Endothelial cell of umbilical vein (primary cell): ENCODE data around the gene SLC25A24. TPM values are rescaled to one million over a fixed set of nuclear protein-coding genes. Genes with fewer than 3 reads are reported as not detected.

Experiments used
- BruUV-seq: library from RNA; stranded (reverse); fragments of 400-500 nt; replicated peaks from 2 replicates; lab custom pipeline; 2021; lab: Mats Ljungman, UMichigan
- CTCF ChIA-PET: fragments of 300-600, 350-600 bp; sonication (Branson Sonifier 250); formaldehyde crosslinking; loops from one replicate; lab custom pipeline; 2021; ENCODE audit warnings: antibody characterized with exemption, inconsistent platforms; lab: Charles Lee
- POLR2A ChIA-PET: fragments of 300-600, 350-600 bp; sonication (Branson Sonifier 250); formaldehyde crosslinking; loops from one replicate; lab custom pipeline; 2021; ENCODE audit warnings: antibody characterized with exemption, inconsistent platforms; lab: Charles Lee
- DNase-seq: peaks from one replicate; pipeline ENCODE4 v3.0.0-alpha.2; 2011; ENCODE audit warnings: low read depth, low spot score
- FAIRE-seq: peaks from 2 replicates; lab custom pipeline; 2011; peaks lifted over from hg19 to GRCh38; lab: Jason Lieb, UNC
- H2AFZ ChIP-seq: 2 replicates; pipeline ENCODE4 v1.6.0; 2012; ENCODE audit warnings: low read depth, low read length, control low read depth, inconsistent platforms
- H3K27ac ChIP-seq: 2 replicates; pipeline ENCODE4 v1.5.1; 2011; ENCODE audit warnings: low read depth, mild to moderate bottlenecking, control low read depth, low read length, moderate library complexity; ENCODE audit not compliant: insufficient read depth
- H3K27me3 ChIP-seq, 2 experiments: 2 replicates each; pipeline versions ENCODE4 v1.6.0 to v1.6.1; 2011; ENCODE audit warnings: low read length in 2 of 2, mixed read lengths in 1 of 2; ENCODE audit not compliant: control insufficient read depth in 2 of 2, insufficient read depth in 2 of 2
- H3K36me3 ChIP-seq, 2 experiments: 2 replicates in 1 of 2; 3 replicates in 1 of 2; pipeline ENCODE4 v1.5.1; 2011; ENCODE audit warnings: low read length in 2 of 2, mild to moderate bottlenecking in 1 of 2, moderate library complexity in 1 of 2; ENCODE audit not compliant: control insufficient read depth in 2 of 2, insufficient read depth in 2 of 2; ENCODE audit errors: extremely low read depth in 1 of 2
- H3K4me1 ChIP-seq: 3 replicates; pipeline ENCODE4 v1.5.1; 2011; ENCODE audit warnings: mild to moderate bottlenecking, low read length; ENCODE audit not compliant: control insufficient read depth, insufficient read depth; ENCODE audit errors: extremely low read depth
- H3K4me2 ChIP-seq: 2 replicates; pipeline ENCODE4 v1.6.1; 2011; ENCODE audit warnings: low read length, control low read depth, mixed read lengths; ENCODE audit not compliant: insufficient read depth
- H3K4me3 ChIP-seq, 3 experiments: fragments of 200-600 bp in 1 of 3; sonication (generic), shearing (Covaris generic) in 1 of 3; replicated peaks in 1 of 3; 2 replicates each; pipeline ENCODE4 v1.5.1; 2011 to 2016; ENCODE audit warnings: control low read depth in 3 of 3, low read length in 3 of 3, mild to moderate bottlenecking in 2 of 3, inconsistent platforms in 1 of 3, low read depth in 1 of 3, moderate library complexity in 1 of 3; ENCODE audit not compliant: insufficient read depth in 1 of 3
- H3K79me2 ChIP-seq: 2 replicates; pipeline ENCODE4 v1.6.0; 2012; ENCODE audit warnings: low read length, inconsistent platforms; ENCODE audit not compliant: control insufficient read depth, insufficient read depth
- H3K9ac ChIP-seq: replicated peaks from 2 replicates; pipeline ENCODE3; 2011; ENCODE audit warnings: low read length, control low read depth; ENCODE audit not compliant: insufficient read depth; ENCODE audit errors: extremely low read depth
- H3K9me1 ChIP-seq: replicated peaks from 3 replicates; pipeline ENCODE4 v1.6.0; 2011; ENCODE audit warnings: mild to moderate bottlenecking, low read length; ENCODE audit not compliant: control insufficient read depth, insufficient read depth; ENCODE audit errors: extremely low read depth
- H3K9me3 ChIP-seq: replicated peaks from 2 replicates; pipeline ENCODE4 v1.5.1; 2012; ENCODE audit warnings: low read length, inconsistent platforms; ENCODE audit not compliant: control insufficient read depth, insufficient read depth
- H4K20me1 ChIP-seq: replicated peaks from 2 replicates; pipeline ENCODE3; 2011; ENCODE audit warnings: mild to moderate bottlenecking, low read length; ENCODE audit not compliant: control insufficient read depth, insufficient read depth; ENCODE audit errors: extremely low read depth
- CTCF ChIP-seq, 2 donors: IDR thresholded peaks; 1 replicate in 1 of 2; 2 replicates in 1 of 2; pipeline ENCODE4 v1.5.1; 2011; ENCODE audit warnings: low read length in 2 of 2, mild to moderate bottlenecking in 2 of 2, moderate library complexity in 2 of 2, control low read depth in 1 of 2, inconsistent platforms in 1 of 2, low read depth in 1 of 2; ENCODE audit not compliant: insufficient read depth in 1 of 2; ENCODE audit errors: extremely low read depth in 1 of 2
- JUN ChIP-seq: IDR thresholded peaks from 2 replicates; pipeline ENCODE4 v1.6.1; 2011; ENCODE audit warnings: borderline replicate concordance, low read depth; ENCODE audit not compliant: insufficient read length, insufficient read depth
- MAX ChIP-seq: IDR thresholded peaks from 2 replicates; pipeline ENCODE4 v1.6.1; 2011; ENCODE audit not compliant: insufficient read depth, insufficient read length
- dilution Hi-C: fragments of 300-500 bp; cut with MboI; formaldehyde crosslinking; loops from one replicate; pipeline ENCODE4 v1.15.0; 2019; ENCODE audit warnings: low sequenced_read_pairs; ENCODE audit not compliant: extremely low pct_ligation_motif_present
- intact Hi-C: fragments of 100-400 bp; cut with micrococcal nuclease; formaldehyde crosslinking; loops from one replicate; pipeline ENCODE4 v1.10.0; 2022
- polyA plus RNA-seq, 4 experiments: library from polyadenylated mRNA; depleted of rRNA in 3 of 4; stranded (reverse) in 3 of 4; unstranded in 1 of 4; fragments of >200 nt; gene quantifications; 2 replicates each; pipeline versions ENCODE4 v1.2.1 to v1.2.3, GENCODE V29; 2011 to 2012; ENCODE audit warnings: missing spikeins in 1 of 4
- total RNA-seq: library from RNA; stranded (reverse); gene quantifications from 2 replicates; pipeline ENCODE4 v1.2.3, GENCODE V29; 2021

Gene SLC25A24
- total and polyA plus RNA-seq, 2 donors (not counting 3 experiments of a cell fraction or from before 2014, with no cell fraction given) = 16.9 to 45.8 TPM

- Histone ChIP-seq H3K9ac (no peak overlapping the region), H2AFZ (no peak overlapping the region), H3K27ac (no peak overlapping the region), H3K9me1 (no peaks in the 10 kb centered on the region), H3K4me3 (no peak overlapping the region), H3K27me3 (peaks cover 2 to 13% of the 10 kb centered on the region in 2 experiments), H3K4me2 (no peak overlapping the region), H3K79me2 (no peaks in the 10 kb centered on the region), H4K20me1 (no peaks in the 10 kb centered on the region), H3K9me3 (no peaks in the 10 kb centered on the region), H3K4me1 (no peaks in the 10 kb centered on the region), H3K36me3 (no peaks in the 10 kb centered on the region)
- POLR2A ChIA-PET = interaction anchor here (0.6 kb wide), 1 partner anchor 441 kb away, joined by 4 read pairs; no protein-coding TSS in a partner anchor
- intact Hi-C loops = no loop called here
- FAIRE-seq = no peak
- no peak for DNase-seq
- no TSS peak for BruUV-seq
- CTCF ChIA-PET = interaction anchor here (1.2 to 14.0 kb wide), 2 partner anchors 14 to 339 kb away, joined by 3 to 919 read pairs; no protein-coding TSS in a partner anchor
- TF ChIP-seq CTCF (IDR thresholded peaks at IDR 0.05; ENCODE audit: extremely low read depth in 1 of 2, insufficient read depth in 1 of 2, low read depth in 1 of 2, low read length in 2 of 2) (peak; percentile 9 to 15), MAX (no peak), JUN (no peak)
- dilution Hi-C loops = no loop called here
Observed at GRCh38 chr1:108121358-108122143, 78.6 kb downstream of the SLC25A24 start.
